CD4-positive, alpha-beta memory T cell (primary cell): Measurements from ENCODE around the gene AMELY. TPM values are rescaled to one million over a fixed set of nuclear protein-coding genes. Genes with fewer than 3 reads are reported as not detected.

Experiments
- CTCF ChIA-PET: fragments of 350-600 bp; sonication (Branson Sonifier 250); formaldehyde crosslinking; loops from one replicate; lab custom pipeline; 2021; ENCODE audit warnings: inconsistent platforms; ENCODE audit not compliant: partially characterized antibody; lab: Charles Lee
- POLR2A ChIA-PET: fragments of 350-600 bp; sonication (Branson Sonifier 250); formaldehyde crosslinking; loops from one replicate; lab custom pipeline; 2021; ENCODE audit not compliant: partially characterized antibody; lab: Charles Lee
- DNase-seq, 5 donors: peaks; one replicate each; pipeline versions ENCODE4 v3.0.0 to v3.0.0-alpha.2; 2020 to 2022; ENCODE audit warnings: mixed read lengths in 1 of 5
- H3K27ac ChIP-seq: one replicate; pipeline ENCODE4 v1.7.0; 2013; ENCODE audit warnings: low read depth, low read length
- H3K27me3 ChIP-seq: 2 replicates; pipeline ENCODE4 v1.7.0; 2013; ENCODE audit warnings: mild to moderate bottlenecking, low read length, moderate library complexity; ENCODE audit not compliant: insufficient read depth
- H3K36me3 ChIP-seq: 2 replicates; pipeline ENCODE4 v1.7.0; 2013; ENCODE audit warnings: mild to moderate bottlenecking, low read length, moderate library complexity; ENCODE audit not compliant: insufficient read depth
- H3K4me1 ChIP-seq: 2 replicates; pipeline ENCODE4 v1.7.0; 2013; ENCODE audit warnings: mild to moderate bottlenecking, low read length, moderate library complexity; ENCODE audit not compliant: insufficient read depth
- H3K4me3 ChIP-seq, 2 donors: one replicate each; pipeline ENCODE4 v1.7.0; 2013; ENCODE audit warnings: low read length in 2 of 2, mild to moderate bottlenecking in 1 of 2
- H3K9me3 ChIP-seq, 2 donors: one replicate each; pipeline ENCODE4 v1.7.0; 2013; ENCODE audit warnings: low read length in 2 of 2, control low read depth in 1 of 2; ENCODE audit not compliant: control insufficient read depth in 1 of 2
- H3K27ac Mint-ChIP-seq, 7 donors: one replicate each; pipeline ENCODE4 v1.8.0; 2020 to 2021; ENCODE audit warnings: mixed read lengths in 7 of 7, mild to moderate bottlenecking in 6 of 7, inconsistent platforms in 3 of 7, moderate library complexity in 3 of 7
- H3K27me3 Mint-ChIP-seq, 2 donors: one replicate each; pipeline ENCODE4 v1.8.0; 2020 to 2021; ENCODE audit warnings: mixed read lengths in 2 of 2
- H3K36me3 Mint-ChIP-seq, 2 donors: one replicate each; pipeline ENCODE4 v1.8.0; 2020 to 2021; ENCODE audit warnings: mixed read lengths in 2 of 2, inconsistent platforms in 1 of 2, mild to moderate bottlenecking in 1 of 2
- H3K4me1 Mint-ChIP-seq, 4 donors: one replicate each; pipeline ENCODE4 v1.8.0; 2020 to 2021; ENCODE audit warnings: mixed read lengths in 4 of 4, mild to moderate bottlenecking in 1 of 4
- H3K4me3 Mint-ChIP-seq, 8 donors: one replicate each; pipeline ENCODE4 v1.8.0; 2020 to 2021; ENCODE audit warnings: mixed read lengths in 8 of 8, mild to moderate bottlenecking in 7 of 8, moderate library complexity in 6 of 8, inconsistent platforms in 3 of 8
- H3K9me3 Mint-ChIP-seq, 8 donors: one replicate each; pipeline ENCODE4 v1.8.0; 2020 to 2021; ENCODE audit warnings: mixed read lengths in 8 of 8, mild to moderate bottlenecking in 5 of 8, inconsistent platforms in 3 of 8, moderate library complexity in 1 of 8
- intact Hi-C: fragments of 100-400 bp; cut with micrococcal nuclease; formaldehyde crosslinking; loops from one replicate; pipeline ENCODE4 v1.15.1; 2023
- polyA plus RNA-seq, 2 donors: library from polyadenylated mRNA; unstranded; fragments of 300-500 nt; fragmentation: Illumina TruSeq; gene quantifications; one replicate each; pipeline ENCODE4 v1.2.3, GENCODE V29; 2021
- total RNA-seq, 2 experiments: library from RNA; stranded (reverse); gene quantifications; one replicate each; pipeline ENCODE4 v1.2.3, GENCODE V29; 2021

The AMELY gene, protein sequence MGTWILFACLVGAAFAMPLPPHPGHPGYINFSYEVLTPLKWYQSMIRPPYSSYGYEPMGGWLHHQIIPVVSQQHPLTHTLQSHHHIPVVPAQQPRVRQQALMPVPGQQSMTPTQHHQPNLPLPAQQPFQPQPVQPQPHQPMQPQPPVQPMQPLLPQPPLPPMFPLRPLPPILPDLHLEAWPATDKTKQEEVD
- not detected for total RNA-seq
- not detected for polyA plus RNA-seq

- H3K27ac ChIP-seq = no peak within 1 kb of the TSS
- Mint-ChIP-seq H3K4me1 (peaks cover 0 to 9% (median 2%) of the 10 kb centered on the region in 4 donors), H3K9me3 (no peaks in the 10 kb centered on the region), H3K4me3 (no peak within 1 kb of the TSS), H3K27ac (no peak within 1 kb of the TSS), H3K36me3 (no peaks in the 10 kb centered on the region), H3K27me3 (peaks cover 13 to 26% of the 10 kb centered on the region in 2 donors)
- H3K4me1 ChIP-seq = no peaks in the 10 kb centered on the region
- no peaks in the 10 kb centered on the region for H3K27me3 ChIP-seq
- CTCF ChIA-PET = no interaction called here
- no peak within 1 kb of the TSS for H3K4me3 ChIP-seq
- POLR2A ChIA-PET = no interaction called here
- H3K9me3 ChIP-seq = no peaks in the 10 kb centered on the region
- DNase-seq = no peak
- H3K36me3 ChIP-seq = no peaks in the 10 kb centered on the region
- intact Hi-C loops = no loop called here
Observed at GRCh38 chrY:6911253-6911881, at the start of gene AMELY. TSS of gene AMELY (minus strand) at chrY:6911752. CDS start at chrY:6872608, 39,144 bp downstream.

- DNase-seq = no peak
- Histone ChIP-seq H3K4me3 (no peak overlapping the region), H3K27ac (no peak overlapping the region), H3K36me3 (no peaks in the 10 kb centered on the region), H3K27me3 (no peaks in the 10 kb centered on the region), H3K4me1 (no peaks in the 10 kb centered on the region), H3K9me3 (no peaks in the 10 kb centered on the region)
- Mint-ChIP-seq H3K36me3 (no peaks in the 10 kb centered on the region), H3K27me3 (peaks cover 2 to 5% of the 10 kb centered on the region in 2 donors), H3K4me3 (no peak overlapping the region), H3K27ac (no peak overlapping the region), H3K4me1 (no peaks in the 10 kb centered on the region), H3K9me3 (no peaks in the 10 kb centered on the region)
- ChIA-PET CTCF (no interaction called here), POLR2A (no interaction called here)
- intact Hi-C loops = no loop called here
Observed at GRCh38 chrY:6949947-6950346, 38.4 kb upstream of the AMELY start.

DNA sequence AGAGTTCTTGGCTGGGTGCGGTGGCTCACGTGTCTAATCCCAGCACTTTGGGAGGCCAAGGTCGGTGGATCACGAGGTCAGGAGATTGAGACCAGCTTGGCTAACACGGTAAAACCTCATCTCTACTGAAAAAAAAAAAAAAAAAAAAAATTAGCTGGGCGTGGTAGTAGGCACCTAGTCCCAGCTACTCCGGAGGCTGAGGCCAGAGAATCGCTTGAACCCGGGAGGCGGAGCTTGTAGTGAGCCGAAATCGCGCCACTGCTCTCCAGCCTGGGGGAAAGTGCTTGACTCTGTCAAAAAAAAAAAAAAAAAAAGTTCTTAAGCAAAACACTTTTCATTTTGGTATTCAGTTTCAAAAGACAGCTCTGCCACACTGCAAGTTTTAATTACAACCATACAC lies 36.8 kb upstream of the AMELY start:
- H3K27ac Mint-ChIP-seq = no peak overlapping the region
- no peaks in the 10 kb centered on the region for H3K27me3 ChIP-seq
- no peaks in the 10 kb centered on the region for H3K36me3 ChIP-seq
- intact Hi-C loops = no loop called here
- no peaks in the 10 kb centered on the region for H3K9me3 Mint-ChIP-seq
- H3K9me3 ChIP-seq = no peaks in the 10 kb centered on the region
- H3K4me3 ChIP-seq = no peak overlapping the region
- no peaks in the 10 kb centered on the region for H3K36me3 Mint-ChIP-seq
- POLR2A ChIA-PET = no interaction called here
- H3K27me3 Mint-ChIP-seq = peaks cover 2 to 5% of the 10 kb centered on the region in 2 donors
- H3K4me1 Mint-ChIP-seq = no peaks in the 10 kb centered on the region
- no peak overlapping the region for H3K4me3 Mint-ChIP-seq
- no peak for DNase-seq
- H3K27ac ChIP-seq = no peak overlapping the region
- CTCF ChIA-PET = interaction anchor here (0.7 kb wide), 2 partner anchors 27 to 716 kb away, joined by 3 to 5 read pairs; no protein-coding TSS in a partner anchor
- no peaks in the 10 kb centered on the region for H3K4me1 ChIP-seq

DNA sequence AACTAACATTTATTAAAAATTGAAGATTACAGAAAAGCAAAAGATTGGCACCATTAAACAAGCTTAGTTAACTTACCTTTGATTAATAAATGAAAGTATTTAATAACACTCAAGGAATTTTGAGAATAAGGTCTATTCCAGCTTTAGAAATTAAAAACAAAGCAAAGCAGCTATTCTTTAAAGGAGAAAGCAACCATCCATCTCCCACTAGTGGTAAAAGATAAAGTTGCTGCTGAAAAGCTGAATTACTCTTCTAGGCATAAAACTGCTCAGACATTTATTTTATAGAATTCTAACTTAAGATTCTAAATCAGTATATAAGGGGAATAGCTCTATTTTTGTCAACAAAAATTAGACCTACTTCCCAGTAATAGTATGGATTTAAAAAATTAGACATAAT lies 36.1 kb upstream of the AMELY start:
- H3K27me3 Mint-ChIP-seq = peaks cover 3 to 5% of the 10 kb centered on the region in 2 donors
- DNase-seq = no peak
- H3K9me3 Mint-ChIP-seq = no peaks in the 10 kb centered on the region
- Histone ChIP-seq H3K27me3 (no peaks in the 10 kb centered on the region), H3K9me3 (no peaks in the 10 kb centered on the region), H3K4me3 (no peak overlapping the region), H3K36me3 (no peaks in the 10 kb centered on the region), H3K4me1 (no peaks in the 10 kb centered on the region), H3K27ac (no peak overlapping the region)
- intact Hi-C loops = no loop called here
- H3K27ac Mint-ChIP-seq = no peak overlapping the region
- H3K4me3 Mint-ChIP-seq = no peak overlapping the region
- no peaks in the 10 kb centered on the region for H3K4me1 Mint-ChIP-seq
- no peaks in the 10 kb centered on the region for H3K36me3 Mint-ChIP-seq
- CTCF ChIA-PET = interaction anchor here (0.7 kb wide), 1 partner anchor 26 kb away, joined by 3 read pairs; no protein-coding TSS in a partner anchor
- POLR2A ChIA-PET = no interaction called here

DNA sequence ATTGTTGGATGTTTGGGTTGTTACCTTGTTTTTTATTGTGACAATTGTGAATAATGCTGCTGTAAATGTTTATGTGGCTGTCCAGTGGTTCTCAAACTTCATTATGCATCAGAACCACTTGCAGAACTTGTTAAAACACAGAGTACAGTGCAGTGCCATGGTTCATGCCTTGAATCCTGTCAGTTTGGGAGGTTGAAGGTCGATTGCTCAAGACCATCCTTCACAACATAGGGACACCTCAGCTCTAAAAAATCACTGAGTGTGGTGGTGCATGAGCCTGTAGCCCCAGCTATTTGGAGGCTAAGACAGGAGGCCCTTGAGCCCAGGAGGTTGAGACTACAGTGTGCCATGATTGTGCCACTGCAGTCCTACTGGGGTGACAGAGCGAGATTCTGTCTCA lies 23.9 kb upstream of the AMELY start:
- intact Hi-C loops = no loop called here

GRCh38 chrY:6931779-6932396 lies 20.3 kb upstream of the AMELY start:
- H3K36me3 ChIP-seq = no peaks in the 10 kb centered on the region
- Mint-ChIP-seq H3K27ac (no peak overlapping the region), H3K4me3 (no peak overlapping the region), H3K4me1 (no peaks in the 10 kb centered on the region), H3K9me3 (no peaks in the 10 kb centered on the region), H3K36me3 (no peaks in the 10 kb centered on the region), H3K27me3 (no peaks in the 10 kb centered on the region)
- H3K4me3 ChIP-seq = no peak overlapping the region
- no peak for DNase-seq
- H3K9me3 ChIP-seq = no peaks in the 10 kb centered on the region
- CTCF ChIA-PET = no interaction called here
- intact Hi-C loops = no loop called here
- no peaks in the 10 kb centered on the region for H3K27me3 ChIP-seq
- POLR2A ChIA-PET = no interaction called here
- H3K27ac ChIP-seq = no peak overlapping the region
- H3K4me1 ChIP-seq = no peaks in the 10 kb centered on the region

More for the DNA sequence above, 23.9 kb upstream of the AMELY start:
- Mint-ChIP-seq H3K27ac (no peak overlapping the region), H3K9me3 (no peaks in the 10 kb centered on the region), H3K27me3 (peaks cover 0 to 1% of the 10 kb centered on the region in 2 donors), H3K4me1 (no peaks in the 10 kb centered on the region), H3K4me3 (no peak overlapping the region), H3K36me3 (no peaks in the 10 kb centered on the region)
- H3K36me3 ChIP-seq = no peaks in the 10 kb centered on the region
- no peak overlapping the region for H3K27ac ChIP-seq
- no peak for DNase-seq
- ChIA-PET CTCF (no interaction called here), POLR2A (no interaction called here)
- no peak overlapping the region for H3K4me3 ChIP-seq
- H3K27me3 ChIP-seq = no peaks in the 10 kb centered on the region
- no peaks in the 10 kb centered on the region for H3K4me1 ChIP-seq
- no peaks in the 10 kb centered on the region for H3K9me3 ChIP-seq

GRCh38 chrY:6929237-6929636 lies 17.7 kb upstream of the AMELY start:
- Histone ChIP-seq H3K36me3 (no peaks in the 10 kb centered on the region), H3K9me3 (no peaks in the 10 kb centered on the region), H3K4me1 (no peaks in the 10 kb centered on the region), H3K27ac (no peak overlapping the region), H3K27me3 (no peaks in the 10 kb centered on the region), H3K4me3 (no peak overlapping the region)
- DNase-seq = no peak
- Mint-ChIP-seq H3K36me3 (no peaks in the 10 kb centered on the region), H3K4me3 (no peak overlapping the region), H3K27ac (no peak overlapping the region), H3K4me1 (no peaks in the 10 kb centered on the region), H3K27me3 (no peaks in the 10 kb centered on the region), H3K9me3 (no peaks in the 10 kb centered on the region)
- POLR2A ChIA-PET = no interaction called here
- CTCF ChIA-PET = no interaction called here
- intact Hi-C loops = no loop called here
